Progenitor cell of endocrine pancreas (in vitro differentiated cells): ENCODE results near the gene C1orf74. TPM values are rescaled to one million over a fixed set of nuclear protein-coding genes. Genes with fewer than 3 reads are reported as not detected.

Source experiments
- DNase-seq: peaks from one replicate; pipeline ENCODE4 v3.0.0; 2021; ENCODE audit warnings: low spot score; ENCODE audit not compliant: unreplicated experiment
- H3K27ac Mint-ChIP-seq: 2 replicates; pipeline ENCODE4 v1.8.0; 2021; ENCODE audit warnings: mild to moderate bottlenecking, moderate library complexity, mixed read lengths
- H3K27me3 Mint-ChIP-seq: 2 replicates; pipeline ENCODE4 v1.8.0; 2021; ENCODE audit warnings: mixed read lengths
- H3K36me3 Mint-ChIP-seq: 2 replicates; pipeline ENCODE4 v1.8.0; 2022; ENCODE audit warnings: mixed read lengths; ENCODE audit not compliant: insufficient read depth
- H3K4me1 Mint-ChIP-seq: 2 replicates; pipeline ENCODE4 v1.8.0; 2021; ENCODE audit warnings: low read depth, mixed read lengths
- H3K4me3 Mint-ChIP-seq: 2 replicates; pipeline ENCODE4 v1.8.0; 2021; ENCODE audit warnings: low read depth, mild to moderate bottlenecking, moderate library complexity, mixed read lengths
- H3K9me3 Mint-ChIP-seq: 2 replicates; pipeline ENCODE4 v1.8.0; 2021; ENCODE audit warnings: low read depth, mixed read lengths
- CTCF ChIP-seq: fragments of 200-600 bp; sonication (generic); IDR thresholded peaks from one replicate; pipeline ENCODE4 v1.5.0; 2021; ENCODE audit warnings: antibody characterized with exemption, mild to moderate bottlenecking; ENCODE audit not compliant: unreplicated experiment
- total RNA-seq: library from RNA; stranded (reverse); gene quantifications from 2 replicates; pipeline ENCODE4 v1.2.1, GENCODE V29; 2021

Gene C1orf74
- total RNA-seq, 1 donor from 2014 or later: 2.5 TPM

DNA sequence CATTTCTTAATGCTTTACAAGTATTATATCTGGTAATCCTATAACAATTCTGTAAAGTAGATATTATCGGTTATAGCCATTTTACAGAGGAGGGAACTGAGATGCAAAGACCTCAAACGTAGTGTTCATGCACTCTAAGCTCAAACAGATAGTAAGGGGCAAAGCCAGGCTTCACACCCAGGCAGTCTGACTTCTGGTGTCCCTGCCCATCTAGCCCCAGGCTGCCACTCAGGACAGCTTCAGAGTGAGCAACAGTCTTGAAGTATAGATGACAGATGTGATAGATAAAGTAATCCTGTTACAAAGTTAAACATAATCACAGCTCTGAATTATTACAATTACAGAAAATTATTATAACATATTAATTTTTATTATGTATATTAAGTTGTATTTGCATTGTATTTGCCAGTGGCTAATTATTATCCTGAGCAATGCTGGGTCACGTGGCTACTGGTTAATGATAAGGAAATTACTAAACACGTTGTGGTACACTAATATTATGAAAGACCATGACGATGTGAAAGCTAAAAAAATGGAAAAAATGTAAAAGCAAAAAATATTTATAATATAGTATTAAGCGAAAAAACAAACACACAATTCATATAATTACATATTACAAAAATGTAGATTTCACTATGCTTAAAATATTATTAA lies 34.6 kb downstream of the C1orf74 start:
- peaks cover 18% of the 10 kb centered on the region for H3K27me3 Mint-ChIP-seq
- DNase-seq: no peak
- no peak overlapping the region for H3K27ac Mint-ChIP-seq
- no peak overlapping the region for H3K4me3 Mint-ChIP-seq
- TF ChIP-seq CTCF: no peak
- H3K36me3 Mint-ChIP-seq: no peaks in the 10 kb centered on the region
- H3K9me3 Mint-ChIP-seq: no peaks in the 10 kb centered on the region
- H3K4me1 Mint-ChIP-seq: peaks cover 4% of the 10 kb centered on the region

DNA sequence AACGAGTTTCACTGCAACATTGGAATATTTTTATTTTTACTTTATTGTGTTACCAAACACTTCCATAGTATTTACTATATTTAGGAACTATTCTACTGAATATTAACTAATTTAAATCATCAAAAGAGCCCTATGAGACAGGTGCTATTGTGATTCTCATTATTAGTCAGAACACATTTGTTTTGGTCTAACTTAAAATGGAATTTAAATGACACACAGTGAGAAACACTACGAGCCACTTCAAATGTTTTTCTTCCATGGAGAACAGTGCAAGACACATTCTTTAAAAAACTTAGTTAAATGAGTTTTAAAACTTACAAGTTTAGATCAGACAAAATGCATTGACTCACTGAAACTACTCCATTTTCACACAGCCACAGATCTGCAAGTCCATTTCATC lies 35.2 kb downstream of the C1orf74 start:
- no peak overlapping the region for H3K4me3 Mint-ChIP-seq
- H3K27ac Mint-ChIP-seq: no peak overlapping the region
- no peak for DNase-seq
- peaks cover 18% of the 10 kb centered on the region for H3K27me3 Mint-ChIP-seq
- peaks cover 4% of the 10 kb centered on the region for H3K4me1 Mint-ChIP-seq
- no peaks in the 10 kb centered on the region for H3K36me3 Mint-ChIP-seq
- no peak for TF ChIP-seq CTCF
- H3K9me3 Mint-ChIP-seq: no peaks in the 10 kb centered on the region

DNA sequence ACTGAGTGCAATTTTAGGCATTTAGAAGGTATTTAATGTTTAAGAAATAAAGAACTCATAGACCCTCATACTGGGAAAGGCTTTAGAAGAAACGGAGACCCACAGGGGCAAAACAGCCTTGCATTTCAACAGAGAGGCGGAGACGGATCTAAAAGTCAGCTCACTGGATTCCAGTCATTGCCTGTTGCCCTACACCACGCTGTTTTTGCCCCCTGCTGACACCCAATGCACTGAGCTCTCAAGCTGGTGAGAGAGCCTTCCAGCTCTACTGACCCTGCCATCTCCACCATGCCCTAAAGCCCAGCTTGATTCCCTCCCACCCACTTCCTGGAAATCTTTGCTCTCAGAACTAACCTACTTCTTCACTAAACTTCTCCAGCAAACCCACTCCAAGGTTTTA lies 35.7 kb downstream of the C1orf74 start:
- H3K36me3 Mint-ChIP-seq: no peaks in the 10 kb centered on the region
- no peak for DNase-seq
- no peak for TF ChIP-seq CTCF

GRCh38 chr1:209747580-209748262 lies 36.6 kb downstream of the C1orf74 start:
- peak; percentile 84 for TF ChIP-seq CTCF
- peak; percentile 85 for DNase-seq
- no peaks in the 10 kb centered on the region for H3K9me3 Mint-ChIP-seq
- H3K4me3 Mint-ChIP-seq: peak overlapping the region; percentile 46
- peaks cover 21% of the 10 kb centered on the region for H3K27me3 Mint-ChIP-seq
- H3K36me3 Mint-ChIP-seq: no peaks in the 10 kb centered on the region
- peaks cover 4% of the 10 kb centered on the region for H3K4me1 Mint-ChIP-seq
- no peak overlapping the region for H3K27ac Mint-ChIP-seq

More for the DNA sequence above, 35.7 kb downstream of the C1orf74 start:
- peaks cover 4% of the 10 kb centered on the region for H3K4me1 Mint-ChIP-seq
- H3K9me3 Mint-ChIP-seq: no peaks in the 10 kb centered on the region
- no peak overlapping the region for H3K4me3 Mint-ChIP-seq
- peaks cover 19% of the 10 kb centered on the region for H3K27me3 Mint-ChIP-seq
- no peak overlapping the region for H3K27ac Mint-ChIP-seq

DNA sequence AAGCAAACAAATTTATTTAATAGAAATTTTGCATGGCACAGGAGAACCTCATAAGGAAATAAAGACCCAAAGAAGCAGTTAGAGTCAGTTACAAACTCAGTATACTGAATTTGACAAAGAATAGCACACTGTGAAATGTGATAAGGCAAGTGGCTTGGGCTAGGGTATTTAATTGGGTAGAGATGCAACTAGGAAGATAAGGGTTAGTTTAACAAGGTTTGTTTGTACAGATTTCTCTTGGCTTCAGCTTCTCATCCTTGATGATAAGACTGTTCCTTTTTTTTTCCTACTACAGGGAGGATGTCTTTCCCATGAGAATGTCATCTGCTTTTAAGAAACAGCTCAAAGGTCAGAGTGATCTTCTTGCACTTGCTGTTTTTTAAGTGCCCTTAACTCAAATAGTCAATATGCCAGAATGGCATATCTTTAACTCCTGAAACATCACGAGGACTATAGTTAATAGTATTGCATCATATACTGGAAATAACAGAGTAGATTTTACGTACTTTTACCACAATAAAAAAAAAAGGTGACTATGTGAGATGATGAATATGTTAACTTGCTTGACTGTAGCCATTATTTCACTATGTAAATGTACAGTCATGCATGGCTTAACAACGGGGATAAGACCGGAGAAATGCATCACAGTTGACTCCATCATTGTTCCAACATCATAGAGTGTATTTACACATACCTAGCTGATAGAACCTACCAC lies 37.8 kb downstream of the C1orf74 start:
- Mint-ChIP-seq H3K4me1 (peaks cover 4% of the 10 kb centered on the region), H3K27me3 (peaks cover 13% of the 10 kb centered on the region), H3K9me3 (no peaks in the 10 kb centered on the region), H3K27ac (no peak overlapping the region), H3K4me3 (no peak overlapping the region), H3K36me3 (no peaks in the 10 kb centered on the region)
- no peak for DNase-seq
- TF ChIP-seq CTCF: no peak
